SK-N-SH (cell line): ENCODE data around the gene POLR3B. TPM values are rescaled to one million over a fixed set of nuclear protein-coding genes. Genes with fewer than 3 reads are reported as not detected.
"Not testable (repeated sequence)": the region's sequence is repeated elsewhere in the genome, so short reads cannot be mapped to it uniquely, and the experiment has no call there.

Experiments
- CTCF ChIA-PET: fragments of 300-600, 350-600 bp; formaldehyde crosslinking; extraction: SDS; loops from one replicate; lab custom pipeline; 2021; lab: Yijun Ruan, JAX
- POLR2A ChIA-PET: fragments of 350-600 bp; sonication (Branson Sonifier 250); formaldehyde crosslinking; extraction: SDS; loops from one replicate; lab custom pipeline; 2020; ENCODE audit warnings: antibody characterized with exemption, inconsistent platforms; lab: Yijun Ruan, JAX
- DNase-seq: peaks from one replicate; pipeline ENCODE4 v3.0.0; 2012
- H2AFZ ChIP-seq: fragments of 200-600 bp; sonication (generic); 2 replicates; pipeline ENCODE4 v1.8.1; 2016; ENCODE audit warnings: antibody characterized with exemption, mild to moderate bottlenecking, low read depth
- H3F3A ChIP-seq: fragments of 200-600 bp; sonication (generic); replicated peaks from 2 replicates; pipeline ENCODE3; 2016; ENCODE audit warnings: antibody characterized with exemption, mild to moderate bottlenecking; ENCODE audit not compliant: insufficient read depth
- H3K27ac ChIP-seq, 2 experiments: fragments of 200-500 bp in 1 of 2; fragments of 200-600 bp in 1 of 2; sonication (Bioruptor generic) in 1 of 2; sonication (generic), shearing (Covaris generic) in 1 of 2; 2 replicates each; pipeline versions ENCODE4 v1.5.1 to v1.6.1; 2014 to 2016; ENCODE audit warnings: low read depth in 2 of 2, inconsistent platforms in 1 of 2, low read length in 1 of 2, mild to moderate bottlenecking in 1 of 2, mixed read lengths in 1 of 2
- H3K27me3 ChIP-seq: fragments of 200-600 bp; sonication (generic), shearing (Covaris generic); 2 replicates; pipeline ENCODE4 v1.6.1; 2016; ENCODE audit warnings: mixed run types; ENCODE audit not compliant: insufficient read depth
- H3K36me3 ChIP-seq, 2 experiments: fragments of 200-500 bp in 1 of 2; fragments of 200-600 bp in 1 of 2; sonication (Bioruptor generic) in 1 of 2; sonication (generic) in 1 of 2; replicated peaks in 1 of 2; 2 replicates each; pipeline versions ENCODE3 to v1.5.1; 2014 to 2016; ENCODE audit warnings: low read length in 1 of 2, mild to moderate bottlenecking in 1 of 2; ENCODE audit not compliant: insufficient read depth in 2 of 2, control insufficient read depth in 1 of 2
- H3K4me1 ChIP-seq, 2 experiments: fragments of 200-500 bp in 1 of 2; fragments of 200-600 bp in 1 of 2; sonication (Bioruptor generic) in 1 of 2; sonication (generic), shearing (Covaris generic) in 1 of 2; 2 replicates each; pipeline versions ENCODE4 v1.5.1 to v1.6.1; 2014 to 2016; ENCODE audit warnings: low read depth in 1 of 2, low read length in 1 of 2, mixed run types in 1 of 2; ENCODE audit not compliant: insufficient read depth in 2 of 2, control insufficient read depth in 1 of 2
- H3K4me2 ChIP-seq: fragments of 200-600 bp; sonication (generic), shearing (Covaris generic); 2 replicates; pipeline ENCODE4 v1.6.1; 2017; ENCODE audit warnings: mixed run types
- H3K4me3 ChIP-seq, 2 experiments: fragments of 200-500 bp in 1 of 2; fragments of 200-600 bp in 1 of 2; sonication (Bioruptor generic) in 1 of 2; sonication (generic), shearing (Covaris generic) in 1 of 2; 2 replicates each; pipeline versions ENCODE4 v1.5.1 to v1.8.1; 2014 to 2016; ENCODE audit warnings: low read depth in 2 of 2, inconsistent platforms in 1 of 2, low read length in 1 of 2, mild to moderate bottlenecking in 1 of 2, mixed read lengths in 1 of 2, moderate library complexity in 1 of 2
- H3K79me2 ChIP-seq: fragments of 200-600 bp; sonication (generic); 2 replicates; pipeline ENCODE4 v1.8.1; 2017; ENCODE audit warnings: mild to moderate bottlenecking; ENCODE audit not compliant: insufficient read depth
- H3K9ac ChIP-seq: fragments of 200-600 bp; sonication (generic); 2 replicates; pipeline ENCODE4 v1.6.1; 2017; ENCODE audit warnings: mixed run types
- H3K9me2 ChIP-seq: fragments of 200-600 bp; sonication (generic); 2 replicates; pipeline ENCODE4 v1.6.1; 2017; ENCODE audit warnings: mixed run types
- H3K9me3 ChIP-seq: fragments of 200-600 bp; sonication (generic); 2 replicates; pipeline ENCODE4 v1.6.1; 2017; ENCODE audit warnings: mixed run types, mild to moderate bottlenecking, moderate library complexity
- H4K20me1 ChIP-seq: fragments of 200-600 bp; sonication (generic); 2 replicates; pipeline ENCODE4 v1.6.1; 2017; ENCODE audit warnings: mild to moderate bottlenecking, mixed run types; ENCODE audit not compliant: insufficient read depth
- EZH2phosphoT487 ChIP-seq: fragments of 200-600 bp; sonication (generic); IDR thresholded peaks from 2 replicates; pipeline ENCODE4 v1.6.1; 2017; ENCODE audit warnings: low read depth, mixed run types, mild to moderate bottlenecking, antibody characterized with exemption, moderate library complexity, borderline replicate concordance
- FOSL2 ChIP-seq: IDR thresholded peaks from 2 replicates; pipeline ENCODE4 v1.4.0; 2012; ENCODE audit warnings: low read depth, mild to moderate bottlenecking, moderate library complexity, borderline replicate concordance
- GABPA ChIP-seq: IDR thresholded peaks from 2 replicates; pipeline ENCODE4 v1.4.0; 2012; ENCODE audit warnings: low read depth, mild to moderate bottlenecking
- RCOR1 ChIP-seq: fragments of 150-350 bp; IDR thresholded peaks from 2 replicates; pipeline ENCODE4 v1.6.1; 2017; ENCODE audit warnings: antibody characterized with exemption, low read length
- RXRA ChIP-seq: IDR thresholded peaks from 2 replicates; pipeline ENCODE4 v1.4.0; 2012; ENCODE audit warnings: low read depth, mild to moderate bottlenecking, borderline replicate concordance
- SIN3A ChIP-seq: IDR thresholded peaks from 2 replicates; pipeline ENCODE4 v1.6.1; 2012; ENCODE audit warnings: low read depth, mild to moderate bottlenecking, low read length, moderate library complexity, borderline replicate concordance
- TAF1 ChIP-seq: IDR thresholded peaks from 2 replicates; pipeline ENCODE4 v1.6.1; 2012; ENCODE audit warnings: low read depth, mild to moderate bottlenecking, low read length, moderate library complexity, borderline replicate concordance
- USF1 ChIP-seq: IDR thresholded peaks from 2 replicates; pipeline ENCODE4 v1.4.0; 2012; ENCODE audit warnings: low read depth, borderline replicate concordance
- WGBS: methylation state at CpG from one replicate; pipeline ENCODE4 v1.1.6; 2017; ENCODE audit warnings: low lambda C conversion rate; 5-methylcytosine and 5-hydroxymethylcytosine counted together
- polyA plus RNA-seq, 3 experiments: library from polyadenylated mRNA; depleted of rRNA; stranded (reverse); fragments of >200 nt; gene quantifications; 2 replicates each; pipeline ENCODE4 v1.2.3, GENCODE V29; 2012
- TF ChIP-seq, protein P1 (sequence below): IDR thresholded peaks from 2 replicates; pipeline ENCODE4 v1.6.1; 2012; ENCODE audit warnings: mild to moderate bottlenecking, low read depth, low read length, moderate library complexity
- TF ChIP-seq, protein P2 (sequence below): IDR thresholded peaks from 2 replicates; pipeline ENCODE4; 2012

The POLR3B gene
- polyA plus RNA-seq, 1 of the 3 experiments (the other 2 are of a cell fraction) = 3.3 TPM

DNA sequence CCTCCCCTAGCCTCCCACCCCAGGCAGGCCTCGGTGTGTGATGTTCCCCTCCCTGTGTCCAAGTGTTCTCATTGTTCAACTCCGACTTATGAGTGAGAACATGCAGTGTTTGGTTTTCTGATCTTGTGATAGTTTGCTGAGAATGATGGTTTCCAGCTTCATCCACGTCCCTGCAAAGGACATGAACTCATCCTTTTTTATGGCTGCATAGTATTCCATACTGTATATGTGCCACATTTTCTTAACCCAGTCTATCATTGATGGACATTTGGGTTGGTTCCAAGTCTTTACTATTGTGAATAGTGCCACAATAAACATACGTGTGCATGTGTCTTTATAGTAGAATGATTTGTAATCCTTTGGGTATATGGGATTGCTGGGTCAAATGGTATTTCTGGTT lies 108.1 kb downstream of the POLR3B start:
- H3K4me2 ChIP-seq, H3K4me3 ChIP-seq, H4K20me1 ChIP-seq, POLR2A ChIA-PET, H3K27ac ChIP-seq, H2AFZ ChIP-seq, H3K4me1 ChIP-seq, H3K27me3 ChIP-seq, DNase-seq, CTCF ChIA-PET, H3K36me3 ChIP-seq, H3K9me2 ChIP-seq, H3K9me3 ChIP-seq, H3K9ac ChIP-seq, H3F3A ChIP-seq, H3K79me2 ChIP-seq: not testable (repeated sequence)
- 83% methylated on average over 4 of the region's 4 CpGs for WGBS

- H3K27ac ChIP-seq, H3K9me3 ChIP-seq, H3K27me3 ChIP-seq, H3K4me2 ChIP-seq, H4K20me1 ChIP-seq, CTCF ChIA-PET, POLR2A ChIA-PET, H2AFZ ChIP-seq, H3K4me1 ChIP-seq, H3K79me2 ChIP-seq, H3F3A ChIP-seq, H3K36me3 ChIP-seq, H3K9ac ChIP-seq, H3K9me2 ChIP-seq, DNase-seq, H3K4me3 ChIP-seq: not testable (repeated sequence)
- WGBS = 100% methylated on average over 1 of the region's 3 CpGs
Measured at GRCh38 chr12:106475662-106476061, 118.1 kb downstream of the POLR3B start.

DNA sequence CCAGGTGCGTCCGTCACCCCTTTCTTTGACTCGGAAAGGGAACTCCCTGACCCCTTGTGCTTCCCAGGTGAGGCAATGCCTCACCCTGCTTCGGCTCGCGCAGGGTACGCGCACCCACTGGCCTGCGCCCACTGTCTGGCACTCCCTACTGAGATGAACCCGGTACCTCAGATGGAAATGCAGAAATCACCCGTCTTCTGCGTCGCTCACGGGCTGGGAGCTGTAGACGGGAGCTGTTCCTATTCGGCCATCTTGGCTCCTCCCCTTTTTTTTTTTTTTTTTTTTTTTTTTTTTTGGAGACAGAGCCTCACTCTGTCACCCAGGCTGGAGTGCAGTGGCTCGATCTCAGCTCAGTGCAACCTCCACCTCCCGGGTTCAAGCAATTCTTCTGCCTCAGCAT lies 120.1 kb downstream of the POLR3B start:
- H3K4me3 ChIP-seq, H2AFZ ChIP-seq, POLR2A ChIA-PET, H3K9me2 ChIP-seq, H3K9me3 ChIP-seq, DNase-seq, CTCF ChIA-PET, H3K27me3 ChIP-seq, H3F3A ChIP-seq, H3K27ac ChIP-seq, H3K9ac ChIP-seq, H3K4me1 ChIP-seq, H3K79me2 ChIP-seq, H3K36me3 ChIP-seq, H4K20me1 ChIP-seq, H3K4me2 ChIP-seq: not testable (repeated sequence)
- WGBS = 95% methylated on average over 15 of the region's 18 CpGs

GRCh38 chr12:106480251-106480650 lies 122.7 kb downstream of the POLR3B start:
- Histone ChIP-seq H3K27me3 (no peaks in the 10 kb centered on the region), H3K4me3 (no peak overlapping the region), H3K79me2 (no peaks in the 10 kb centered on the region), H3K4me2 (no peak overlapping the region), H3K9me2 (no peaks in the 10 kb centered on the region), H3K36me3 (no peaks in the 10 kb centered on the region), H3K9me3 (no peaks in the 10 kb centered on the region), H3K4me1 (no peaks in the 10 kb centered on the region), H3F3A (no peaks in the 10 kb centered on the region), H3K9ac (no peak overlapping the region), H4K20me1 (no peaks in the 10 kb centered on the region), H3K27ac (no peak overlapping the region), H2AFZ (no peak overlapping the region)
- 100% methylated on average over 1 of the region's 1 CpG for WGBS
- DNase-seq = no peak
- CTCF ChIA-PET = interaction anchor here (1.2 to 1.4 kb wide), 2 partner anchors 10 to 438 kb away, joined by 3 to 4 read pairs; no protein-coding TSS in a partner anchor
- POLR2A ChIA-PET = no interaction called here
- TF ChIP-seq RCOR1 (no peak), TAF1 (no peak), RXRA (no peak), FOSL2 (no peak), USF1 (no peak), SIN3A (no peak), GABPA (no peak), EZH2phosphoT487 (no peak)
- TF ChIP-seq, protein P1, sequence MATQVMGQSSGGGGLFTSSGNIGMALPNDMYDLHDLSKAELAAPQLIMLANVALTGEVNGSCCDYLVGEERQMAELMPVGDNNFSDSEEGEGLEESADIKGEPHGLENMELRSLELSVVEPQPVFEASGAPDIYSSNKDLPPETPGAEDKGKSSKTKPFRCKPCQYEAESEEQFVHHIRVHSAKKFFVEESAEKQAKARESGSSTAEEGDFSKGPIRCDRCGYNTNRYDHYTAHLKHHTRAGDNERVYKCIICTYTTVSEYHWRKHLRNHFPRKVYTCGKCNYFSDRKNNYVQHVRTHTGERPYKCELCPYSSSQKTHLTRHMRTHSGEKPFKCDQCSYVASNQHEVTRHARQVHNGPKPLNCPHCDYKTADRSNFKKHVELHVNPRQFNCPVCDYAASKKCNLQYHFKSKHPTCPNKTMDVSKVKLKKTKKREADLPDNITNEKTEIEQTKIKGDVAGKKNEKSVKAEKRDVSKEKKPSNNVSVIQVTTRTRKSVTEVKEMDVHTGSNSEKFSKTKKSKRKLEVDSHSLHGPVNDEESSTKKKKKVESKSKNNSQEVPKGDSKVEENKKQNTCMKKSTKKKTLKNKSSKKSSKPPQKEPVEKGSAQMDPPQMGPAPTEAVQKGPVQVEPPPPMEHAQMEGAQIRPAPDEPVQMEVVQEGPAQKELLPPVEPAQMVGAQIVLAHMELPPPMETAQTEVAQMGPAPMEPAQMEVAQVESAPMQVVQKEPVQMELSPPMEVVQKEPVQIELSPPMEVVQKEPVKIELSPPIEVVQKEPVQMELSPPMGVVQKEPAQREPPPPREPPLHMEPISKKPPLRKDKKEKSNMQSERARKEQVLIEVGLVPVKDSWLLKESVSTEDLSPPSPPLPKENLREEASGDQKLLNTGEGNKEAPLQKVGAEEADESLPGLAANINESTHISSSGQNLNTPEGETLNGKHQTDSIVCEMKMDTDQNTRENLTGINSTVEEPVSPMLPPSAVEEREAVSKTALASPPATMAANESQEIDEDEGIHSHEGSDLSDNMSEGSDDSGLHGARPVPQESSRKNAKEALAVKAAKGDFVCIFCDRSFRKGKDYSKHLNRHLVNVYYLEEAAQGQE = no peak
- TF ChIP-seq, protein P2, sequence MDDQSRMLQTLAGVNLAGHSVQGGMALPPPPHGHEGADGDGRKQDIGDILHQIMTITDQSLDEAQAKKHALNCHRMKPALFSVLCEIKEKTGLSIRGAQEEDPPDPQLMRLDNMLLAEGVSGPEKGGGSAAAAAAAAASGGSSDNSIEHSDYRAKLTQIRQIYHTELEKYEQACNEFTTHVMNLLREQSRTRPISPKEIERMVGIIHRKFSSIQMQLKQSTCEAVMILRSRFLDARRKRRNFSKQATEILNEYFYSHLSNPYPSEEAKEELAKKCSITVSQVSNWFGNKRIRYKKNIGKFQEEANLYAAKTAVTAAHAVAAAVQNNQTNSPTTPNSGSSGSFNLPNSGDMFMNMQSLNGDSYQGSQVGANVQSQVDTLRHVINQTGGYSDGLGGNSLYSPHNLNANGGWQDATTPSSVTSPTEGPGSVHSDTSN = no peak
